Effector memory CD4-positive, alpha-beta T cell (primary cell): ENCODE data around the gene DHX8.
"Not testable (repeated sequence)": the region's sequence is repeated elsewhere in the genome, so short reads cannot be mapped to it uniquely, and the experiment has no call there.

Source experiments
- DNase-seq, 3 donors: peaks; one replicate each; pipeline ENCODE4 v3.0.0-alpha.2; 2020
- H3K27ac ChIP-seq: 2 replicates; pipeline ENCODE4 v1.7.0; 2013; ENCODE audit warnings: mild to moderate bottlenecking, low read length, moderate library complexity; ENCODE audit not compliant: insufficient read depth, poor library complexity, severe bottlenecking
- H3K27me3 ChIP-seq: replicated peaks from 2 replicates; pipeline ENCODE4 v1.7.0; 2013; ENCODE audit warnings: mild to moderate bottlenecking, low read length; ENCODE audit not compliant: insufficient read depth, control insufficient read depth, poor library complexity, severe bottlenecking
- H3K36me3 ChIP-seq: 2 replicates; pipeline ENCODE4 v1.7.0; 2013; ENCODE audit warnings: mild to moderate bottlenecking, low read length, moderate library complexity; ENCODE audit not compliant: control insufficient read depth, insufficient read depth
- H3K4me1 ChIP-seq: 2 replicates; pipeline ENCODE4 v1.7.0; 2013; ENCODE audit warnings: low read length, mild to moderate bottlenecking; ENCODE audit not compliant: control insufficient read depth, insufficient read depth, poor library complexity, severe bottlenecking
- H3K4me3 ChIP-seq: 2 replicates; pipeline ENCODE4 v1.7.0; 2013; ENCODE audit warnings: low read length, low read depth, mild to moderate bottlenecking; ENCODE audit not compliant: insufficient read depth, poor library complexity, severe bottlenecking
- H3K9me3 ChIP-seq: 2 replicates; pipeline ENCODE4 v1.7.0; 2013; ENCODE audit warnings: mild to moderate bottlenecking, low read length, moderate library complexity; ENCODE audit not compliant: control insufficient read depth

Gene DHX8

GRCh38 chr17:43475494-43476089, 8.2 kb upstream of the DHX8 start:
- no peaks in the 10 kb centered on the region for H3K4me1 ChIP-seq
- no peak overlapping the region for H3K27ac ChIP-seq
- H3K36me3 ChIP-seq: no peaks in the 10 kb centered on the region
- H3K9me3 ChIP-seq: no peaks in the 10 kb centered on the region
- H3K27me3 ChIP-seq: no peaks in the 10 kb centered on the region
- DNase-seq: no peak
- H3K4me3 ChIP-seq: no peak overlapping the region

- H3K4me1 ChIP-seq, H3K4me3 ChIP-seq, H3K27me3 ChIP-seq, H3K27ac ChIP-seq, H3K36me3 ChIP-seq, DNase-seq, H3K9me3 ChIP-seq: not testable (repeated sequence)
Observed at GRCh38 chr17:43476306-43476705, 7.5 kb upstream of the DHX8 start.

GRCh38 chr17:43477832-43478634, 5.7 kb upstream of the DHX8 start:
- no peaks in the 10 kb centered on the region for H3K4me1 ChIP-seq
- no peak overlapping the region for H3K27ac ChIP-seq
- H3K27me3 ChIP-seq: no peaks in the 10 kb centered on the region
- no peaks in the 10 kb centered on the region for H3K9me3 ChIP-seq
- H3K36me3 ChIP-seq: no peaks in the 10 kb centered on the region
- H3K4me3 ChIP-seq: no peak overlapping the region
- DNase-seq: no peak

GRCh38 chr17:43479948-43480347, 3.8 kb upstream of the DHX8 start:
- H3K4me1 ChIP-seq: peaks cover 7% of the 10 kb centered on the region
- H3K27me3 ChIP-seq: no peaks in the 10 kb centered on the region
- no peak for DNase-seq
- no peak overlapping the region for H3K27ac ChIP-seq
- H3K4me3 ChIP-seq: no peak overlapping the region
- no peaks in the 10 kb centered on the region for H3K9me3 ChIP-seq
- H3K36me3 ChIP-seq: no peaks in the 10 kb centered on the region

GRCh38 chr17:43482103-43483012, 1.4 kb upstream of the DHX8 start:
- H3K4me1 ChIP-seq: peaks cover 10% of the 10 kb centered on the region
- no peaks in the 10 kb centered on the region for H3K36me3 ChIP-seq
- no peak overlapping the region for H3K27ac ChIP-seq
- H3K9me3 ChIP-seq: no peaks in the 10 kb centered on the region
- no peaks in the 10 kb centered on the region for H3K27me3 ChIP-seq
- H3K4me3 ChIP-seq: no peak overlapping the region
- DNase-seq: no peak

DNA sequence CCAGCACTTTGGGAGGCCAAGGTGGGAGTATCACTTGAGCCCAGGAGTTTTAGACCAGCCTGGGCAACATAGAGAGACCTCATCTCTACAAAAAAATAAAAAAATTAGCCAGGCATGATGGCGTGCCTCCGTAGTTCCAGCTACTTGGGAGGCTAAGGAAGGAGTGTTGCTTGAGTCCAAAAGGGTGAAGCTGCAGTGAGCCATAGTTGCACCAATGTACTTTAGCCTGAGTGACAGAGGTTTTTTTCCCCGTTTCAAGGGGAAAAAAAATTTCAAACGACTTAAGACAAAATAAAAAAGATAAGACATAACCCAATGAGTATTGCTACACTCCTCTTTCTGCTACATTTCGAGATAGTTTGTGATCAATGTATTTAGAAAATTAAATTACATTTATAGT, 6.8 kb downstream of the DHX8 start:
- peaks cover 55% of the 10 kb centered on the region for H3K36me3 ChIP-seq
- no peaks in the 10 kb centered on the region for H3K27me3 ChIP-seq
- H3K9me3 ChIP-seq: no peaks in the 10 kb centered on the region
- H3K27ac ChIP-seq: no peak overlapping the region
- DNase-seq: no peak
- no peak overlapping the region for H3K4me3 ChIP-seq
- H3K4me1 ChIP-seq: no peaks in the 10 kb centered on the region

DNA sequence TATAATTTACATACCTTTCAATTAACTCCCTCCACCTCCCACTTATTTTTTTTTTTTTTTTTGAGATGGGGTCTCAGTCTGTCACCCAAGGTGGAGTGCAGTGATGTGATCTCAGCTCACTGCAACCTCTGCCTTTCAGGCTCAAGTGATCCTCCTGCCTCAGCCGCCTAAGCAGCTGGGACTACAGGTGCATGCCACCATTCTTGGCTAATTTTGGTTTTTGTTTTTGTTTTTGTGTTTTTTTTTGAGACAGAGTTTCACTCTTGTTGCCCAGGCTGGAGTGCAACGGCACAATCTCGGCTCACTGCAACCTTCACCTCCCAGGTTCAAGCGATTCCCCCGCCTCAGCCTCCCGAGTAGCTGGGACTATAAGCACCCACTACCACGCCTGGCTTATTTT, 25.7 kb downstream of the DHX8 start:
- DNase-seq, H3K9me3 ChIP-seq, H3K27ac ChIP-seq, H3K4me1 ChIP-seq, H3K4me3 ChIP-seq, H3K27me3 ChIP-seq: not testable (repeated sequence)
- peaks cover 76% of the 10 kb centered on the region for H3K36me3 ChIP-seq

DNA sequence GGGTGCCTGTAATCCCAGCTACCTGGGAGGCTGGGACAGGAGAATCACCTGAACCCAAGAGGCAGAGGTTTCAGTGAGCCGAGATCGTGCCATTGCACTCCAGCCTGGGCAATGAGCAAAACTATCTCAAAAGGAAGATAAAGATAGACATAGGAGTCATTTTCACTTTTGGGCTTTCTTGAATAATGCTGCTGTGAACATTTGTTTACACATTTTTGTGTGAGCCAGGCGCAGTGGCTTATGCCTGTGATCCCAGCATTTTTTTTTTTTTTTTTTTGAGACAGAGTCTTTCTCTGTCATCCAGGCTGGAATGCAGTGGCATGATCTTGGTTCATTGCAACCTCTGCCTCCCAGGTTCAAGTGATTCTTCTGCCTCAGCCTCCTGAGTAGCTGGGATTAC, 27.4 kb downstream of the DHX8 start:
- H3K27me3 ChIP-seq, H3K4me1 ChIP-seq, H3K4me3 ChIP-seq, H3K9me3 ChIP-seq, DNase-seq, H3K27ac ChIP-seq: not testable (repeated sequence)
- peaks cover 73% of the 10 kb centered on the region for H3K36me3 ChIP-seq

DNA sequence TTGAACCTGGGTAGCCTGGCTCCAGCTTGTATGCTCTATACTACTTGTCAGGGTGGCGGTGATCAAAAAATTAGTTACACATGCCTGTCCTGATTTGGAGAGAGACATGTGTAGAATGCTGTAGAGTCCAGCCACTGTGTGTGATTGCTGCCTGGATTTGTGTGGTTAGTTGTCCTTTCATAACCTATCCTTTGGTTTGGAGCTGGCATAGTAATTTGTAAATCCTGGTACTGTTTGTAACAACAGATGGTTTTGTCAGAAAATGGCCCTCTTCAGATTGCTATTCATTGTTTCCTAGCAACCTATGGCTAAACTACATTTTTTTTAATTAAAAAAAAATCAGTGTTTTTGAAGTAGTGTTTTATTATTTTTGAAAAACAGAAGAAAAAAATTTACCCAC, 31.9 kb downstream of the DHX8 start:
- no peaks in the 10 kb centered on the region for H3K9me3 ChIP-seq
- no peak overlapping the region for H3K4me3 ChIP-seq
- peaks cover 70% of the 10 kb centered on the region for H3K36me3 ChIP-seq
- H3K4me1 ChIP-seq: no peaks in the 10 kb centered on the region
- H3K27me3 ChIP-seq: no peaks in the 10 kb centered on the region
- no peak for DNase-seq
- H3K27ac ChIP-seq: no peak overlapping the region

GRCh38 chr17:43517161-43517560, 33.4 kb downstream of the DHX8 start:
- no peak overlapping the region for H3K4me3 ChIP-seq
- DNase-seq: no peak
- peaks cover 82% of the 10 kb centered on the region for H3K36me3 ChIP-seq
- H3K27ac ChIP-seq: no peak overlapping the region
- H3K9me3 ChIP-seq: no peaks in the 10 kb centered on the region
- no peaks in the 10 kb centered on the region for H3K27me3 ChIP-seq
- H3K4me1 ChIP-seq: no peaks in the 10 kb centered on the region
